ENCODE measurements around the gene MADCAM1. TPM values are rescaled to one million over a fixed set of nuclear protein-coding genes. Genes with fewer than 3 reads are reported as not detected.

MADCAM1 gene
- total and polyA plus RNA-seq, 2 of the 8 experiments (the other 6 are each of a cell fraction or from before 2014, with no cell fraction given), result 2.3 to 3.0 TPM

- no peak overlapping the region for H3K4ac ChIP-seq (replicated peaks; ENCODE audit: insufficient read length, low read depth, low read length)
- no peak for DNase-seq (ENCODE audit: low read depth in 1 of 2, low spot score in 2 of 2)
- peaks cover 0 to 9% of the 10 kb centered on the region in 2 experiments; a peak in 2 of 4 replicates for H3K9me3 ChIP-seq (ENCODE audit: insufficient read depth in 2 of 2, low read depth in 1 of 2, low read length in 1 of 2)
- TF ChIP-seq CBX8 (IDR thresholded peaks at IDR 0.05; ENCODE audit: borderline replicate concordance, low read depth, low read length) (no peak), KDM1A (IDR thresholded peaks at IDR 0.05; ENCODE audit: borderline replicate concordance, low read length) (no peak), SUZ12 (IDR thresholded peaks at IDR 0.05; ENCODE audit: low read length) (no peak), ATF2 (IDR thresholded peaks at IDR 0.05; ENCODE audit: low read length) (no peak), CTCF (IDR thresholded peaks at IDR 0.05; ENCODE audit: control extremely low read depth in 1 of 3, insufficient read depth in 1 of 3, low read depth in 1 of 3, low read length in 3 of 3) (peak; percentile 24 to 50 (median 50); a peak in 3 of 4 replicates), RAD21 (IDR thresholded peaks at IDR 0.05 in 1 of 2, conservative IDR thresholded peaks at IDR 0.05 in 1 of 2; ENCODE audit: low read depth in 2 of 2, low read length in 2 of 2) (0 out of 4 replicates have a peak, but pooled peaks of 1 of the 2 experiments have one; percentile 9)
These were observed 13.9 kb upstream of the MADCAM1 start for GRCh38 chr19:482186-483041.

More at GRCh38 chr19:482186-483041, 13.9 kb upstream of the MADCAM1 start:
- Histone ChIP-seq H4K20me1 (replicated peaks in 1 of 2; ENCODE audit: control insufficient read depth in 1 of 2, insufficient read depth in 2 of 2, low read length in 2 of 2) (peaks cover 0 to 2% of the 10 kb centered on the region in 2 experiments), H3K36me3 (ENCODE audit: control insufficient read depth in 2 of 4, insufficient read depth in 4 of 4, low read length in 3 of 4) (no peaks in the 10 kb centered on the region), H3K56ac (replicated peaks; ENCODE audit: insufficient read length, low read depth, low read length) (no peak overlapping the region), H2AFZ (ENCODE audit: low read length) (no peak overlapping the region), H2BK20ac (ENCODE audit: low read length) (no peak overlapping the region), H4K8ac (ENCODE audit: extremely low read depth, insufficient read depth, low read length) (no peak overlapping the region), H3K79me1 (ENCODE audit: low read depth, low read length) (no peaks in the 10 kb centered on the region; the same call in 1 of the 2 replicates), H3K79me2 (ENCODE audit: control insufficient read depth in 1 of 2, insufficient read depth in 2 of 2, low read length in 2 of 2) (no peaks in the 10 kb centered on the region), H3K27ac (ENCODE audit: low read depth, low read length) (no peak overlapping the region), H3K18ac (ENCODE audit: extremely low read depth, low read length) (no peak overlapping the region), H4K91ac (replicated peaks; ENCODE audit: insufficient read length, low read length) (no peak overlapping the region), H2BK15ac (ENCODE audit: low read length) (no peak overlapping the region), H3K9ac (replicated peaks in 1 of 4; ENCODE audit: extremely low read depth in 1 of 4, low read depth in 3 of 4, low read length in 3 of 4) (no peak overlapping the region), H3K14ac (ENCODE audit: insufficient read length) (no peak overlapping the region), H2BK5ac (ENCODE audit: low read depth, low read length) (no peak overlapping the region), H4K5ac (ENCODE audit: insufficient read length, low read depth, low read length) (no peak overlapping the region), H3K27me3 (replicated peaks in 1 of 4; ENCODE audit: control insufficient read depth in 3 of 4, extremely low read depth in 1 of 4, insufficient read depth in 3 of 4, low read length in 3 of 4) (no peaks in the 10 kb centered on the region; a peak in 1 of 7 replicates), H3K4me3 (ENCODE audit: extremely low read depth in 1 of 4, insufficient read depth in 2 of 4, low read depth in 3 of 4, low read length in 4 of 4) (no peak overlapping the region), H2BK12ac (ENCODE audit: low read depth, low read length) (no peak overlapping the region), H3K23ac (ENCODE audit: insufficient read length) (no peak overlapping the region), H2BK120ac (replicated peaks; ENCODE audit: low read depth, low read length) (no peak overlapping the region), H3K4me1 (replicated peaks in 1 of 4; ENCODE audit: control insufficient read depth in 3 of 4, insufficient read depth in 4 of 4, low read length in 3 of 4) (peaks cover 0 to 18% (median 10%) of the 10 kb centered on the region in 4 experiments; a peak in 6 of 7 replicates), H3K23me2 (ENCODE audit: low read depth, low read length) (peaks cover 7% of the 10 kb centered on the region; the same call in 1 of the 2 replicates), H2AK5ac (ENCODE audit: low read depth, low read length) (no peak overlapping the region), H3K4me2 (ENCODE audit: insufficient read depth in 1 of 2, low read depth in 2 of 2, low read length in 2 of 2) (no peak overlapping the region)
- CTCF ChIA-PET (ENCODE audit: partially characterized antibody), result interaction anchor here (0.7 to 5.8 kb wide), 7 partner anchors 12 to 188 kb away, joined by 3 to 23 read pairs (median 4); no protein-coding TSS in a partner anchor
- WGBS, 2 experiments (ENCODE audit: extremely low coverage in 1 of 2, insufficient coverage in 1 of 2, insufficient read length in 1 of 2, insufficient replicate concordance in 2 of 2, low coverage in 1 of 2, low lambda C conversion rate in 2 of 2, missing lambda C conversion rate in 1 of 2), result 87% methylated on average over 20 of the region's 20 CpGs; no CpG with 5 or more reads in 1 of the 2 experiments
- POLR2A ChIA-PET (ENCODE audit: partially characterized antibody), result interaction anchor here (1.8 kb wide), 1 partner anchor 98 kb away, joined by 6 read pairs; no protein-coding TSS in a partner anchor
- no peak for FAIRE-seq
